Trophoblast cell (in vitro differentiated cells and primary cell): Measurements from ENCODE around the gene EPHA3.

Experiments
- DNase-seq, 2 donors: peaks; one replicate each; pipeline ENCODE4 v3.0.0-alpha.2; 2016
- H2AFZ ChIP-seq: 2 replicates; pipeline ENCODE4 v1.6.1; 2013; ENCODE audit warnings: low read length, moderate library complexity, mild to moderate bottlenecking; ENCODE audit not compliant: insufficient read depth, poor library complexity
- H2AK5ac ChIP-seq: 2 replicates; pipeline ENCODE4 v1.6.1; 2013; ENCODE audit warnings: mild to moderate bottlenecking, low read length
- H2BK120ac ChIP-seq: 2 replicates; pipeline ENCODE4 v1.6.1; 2013; ENCODE audit warnings: low read length, mild to moderate bottlenecking, moderate library complexity; ENCODE audit not compliant: insufficient read depth, poor library complexity
- H2BK12ac ChIP-seq: 2 replicates; pipeline ENCODE4 v1.6.1; 2013; ENCODE audit warnings: mild to moderate bottlenecking, low read length, moderate library complexity
- H2BK5ac ChIP-seq: 2 replicates; pipeline ENCODE4 v1.6.1; 2013; ENCODE audit warnings: low read length, low read depth, moderate library complexity, mild to moderate bottlenecking; ENCODE audit not compliant: poor library complexity
- H3K14ac ChIP-seq: 2 replicates; pipeline ENCODE4 v1.6.1; 2013; ENCODE audit warnings: mild to moderate bottlenecking, low read length
- H3K18ac ChIP-seq: 2 replicates; pipeline ENCODE4 v1.6.1; 2013; ENCODE audit warnings: mild to moderate bottlenecking, low read length
- H3K23ac ChIP-seq: 2 replicates; pipeline ENCODE4 v1.6.1; 2013; ENCODE audit warnings: low read length
- H3K27ac ChIP-seq: 2 replicates; pipeline ENCODE4 v1.5.1; 2013; ENCODE audit warnings: low read depth, mild to moderate bottlenecking, inconsistent platforms, low read length, moderate library complexity
- H3K27me3 ChIP-seq: 2 replicates; pipeline ENCODE4 v1.6.1; 2013; ENCODE audit warnings: inconsistent platforms, mild to moderate bottlenecking, low read length, moderate library complexity; ENCODE audit not compliant: insufficient read depth
- H3K36me3 ChIP-seq, 2 experiments: 1 replicate in 1 of 2; 2 replicates in 1 of 2; pipeline ENCODE4 v1.6.1; 2013; ENCODE audit warnings: low read length in 2 of 2, mild to moderate bottlenecking in 2 of 2, moderate library complexity in 1 of 2; ENCODE audit not compliant: insufficient read depth in 2 of 2, control insufficient read depth in 1 of 2
- H3K4ac ChIP-seq: 2 replicates; pipeline ENCODE4 v1.6.1; 2013; ENCODE audit warnings: low read depth, mild to moderate bottlenecking, low read length, moderate library complexity
- H3K4me1 ChIP-seq, 2 experiments: 1 replicate in 1 of 2; 2 replicates in 1 of 2; pipeline ENCODE4 v1.6.1; 2013; ENCODE audit warnings: low read length in 2 of 2, mild to moderate bottlenecking in 2 of 2, moderate library complexity in 1 of 2; ENCODE audit not compliant: insufficient read depth in 2 of 2, control insufficient read depth in 1 of 2
- H3K4me2 ChIP-seq: 2 replicates; pipeline ENCODE4 v1.6.1; 2013; ENCODE audit warnings: inconsistent platforms, mild to moderate bottlenecking, low read length, moderate library complexity
- H3K4me3 ChIP-seq: 2 replicates; pipeline ENCODE4 v1.5.1; 2013; ENCODE audit warnings: mild to moderate bottlenecking, low read depth, low read length, inconsistent platforms
- H3K79me1 ChIP-seq: one replicate; pipeline ENCODE4 v1.6.1; 2013; ENCODE audit warnings: low read length
- H3K79me2 ChIP-seq: 2 replicates; pipeline ENCODE4 v1.6.1; 2013; ENCODE audit warnings: low read length, mild to moderate bottlenecking; ENCODE audit not compliant: control insufficient read depth, insufficient read depth, poor library complexity
- H3K9ac ChIP-seq: 2 replicates; pipeline ENCODE4 v1.6.1; 2013; ENCODE audit warnings: mild to moderate bottlenecking, low read length
- H3K9me3 ChIP-seq: 2 replicates; pipeline ENCODE4 v1.6.1; 2013; ENCODE audit warnings: low read depth, mild to moderate bottlenecking, control low read depth, inconsistent platforms, low read length; ENCODE audit not compliant: insufficient read depth
- H4K12ac ChIP-seq: 2 replicates; pipeline ENCODE4 v1.6.1; 2013; ENCODE audit warnings: low read depth, mild to moderate bottlenecking, low read length, moderate library complexity
- H4K8ac ChIP-seq: 2 replicates; pipeline ENCODE4 v1.6.1; 2013; ENCODE audit warnings: low read depth, mild to moderate bottlenecking, low read length, moderate library complexity
- H4K91ac ChIP-seq: one replicate; pipeline ENCODE4 v1.6.1; 2013; ENCODE audit warnings: low read depth, mild to moderate bottlenecking, low read length, moderate library complexity
- WGBS: extraction: QIAGEN DNeasy Blood & Tissue Kit; methylation state at CpG from one replicate; pipeline ENCODE4 v1.1.7; 2013; ENCODE audit warnings: missing lambda C conversion rate; ENCODE audit not compliant: insufficient read length, insufficient coverage; ENCODE audit errors: extremely low coverage; 5-methylcytosine and 5-hydroxymethylcytosine counted together

Gene EPHA3

GRCh38 chr3:89139870-89140269 lies 32.4 kb downstream of the EPHA3 start:
- H3K14ac ChIP-seq: no peak overlapping the region
- H2AFZ ChIP-seq: no peak overlapping the region
- H3K9me3 ChIP-seq: no peaks in the 10 kb centered on the region
- no peak overlapping the region for H4K91ac ChIP-seq
- no peak for DNase-seq
- H3K4me3 ChIP-seq: no peak overlapping the region
- H3K36me3 ChIP-seq: no peaks in the 10 kb centered on the region
- no peaks in the 10 kb centered on the region for H3K79me1 ChIP-seq
- no peak overlapping the region for H3K4ac ChIP-seq
- no CpG with 5 or more reads among the region's 3 CpGs for WGBS
- no peaks in the 10 kb centered on the region for H3K4me1 ChIP-seq
- H3K27me3 ChIP-seq: no peaks in the 10 kb centered on the region
- no peak overlapping the region for H2BK5ac ChIP-seq
- H4K8ac ChIP-seq: no peak overlapping the region
- H2BK120ac ChIP-seq: no peak overlapping the region
- no peak overlapping the region for H4K12ac ChIP-seq
- H3K18ac ChIP-seq: no peak overlapping the region
- no peaks in the 10 kb centered on the region for H3K79me2 ChIP-seq
- H3K23ac ChIP-seq: no peak overlapping the region
- no peak overlapping the region for H2BK12ac ChIP-seq
- H2AK5ac ChIP-seq: no peak overlapping the region
- no peak overlapping the region for H3K4me2 ChIP-seq
- H3K27ac ChIP-seq: no peak overlapping the region
- H3K9ac ChIP-seq: no peak overlapping the region

- WGBS: no CpG with 5 or more reads among the region's 2 CpGs
- Histone ChIP-seq H2BK120ac (no peak overlapping the region), H3K23ac (no peak overlapping the region), H4K91ac (no peak overlapping the region), H3K36me3 (no peaks in the 10 kb centered on the region), H2BK12ac (no peak overlapping the region), H4K8ac (no peak overlapping the region), H3K18ac (no peak overlapping the region), H3K79me2 (no peaks in the 10 kb centered on the region), H3K79me1 (no peaks in the 10 kb centered on the region), H3K4me1 (no peaks in the 10 kb centered on the region), H3K14ac (no peak overlapping the region), H3K4me2 (no peak overlapping the region), H2BK5ac (no peak overlapping the region), H3K27ac (no peak overlapping the region), H3K4me3 (no peak overlapping the region), H3K4ac (no peak overlapping the region), H2AK5ac (no peak overlapping the region), H3K27me3 (no peaks in the 10 kb centered on the region), H3K9ac (no peak overlapping the region), H4K12ac (no peak overlapping the region), H3K9me3 (no peaks in the 10 kb centered on the region), H2AFZ (no peak overlapping the region)
- no peak for DNase-seq
Observed at GRCh38 chr3:89144080-89144479, 36.7 kb downstream of the EPHA3 start.

- Histone ChIP-seq H4K91ac (no peak overlapping the region), H3K27ac (no peak overlapping the region), H3K14ac (no peak overlapping the region), H3K9me3 (no peaks in the 10 kb centered on the region), H4K8ac (no peak overlapping the region), H3K4me2 (no peak overlapping the region), H3K4me1 (no peaks in the 10 kb centered on the region), H2AFZ (no peak overlapping the region), H3K9ac (no peak overlapping the region), H3K36me3 (no peaks in the 10 kb centered on the region), H3K23ac (no peak overlapping the region), H3K18ac (no peak overlapping the region), H2AK5ac (no peak overlapping the region), H2BK5ac (no peak overlapping the region), H3K4ac (no peak overlapping the region), H3K4me3 (no peak overlapping the region), H4K12ac (no peak overlapping the region), H3K79me1 (no peaks in the 10 kb centered on the region), H2BK120ac (no peak overlapping the region), H3K79me2 (no peaks in the 10 kb centered on the region), H3K27me3 (no peaks in the 10 kb centered on the region), H2BK12ac (no peak overlapping the region)
- DNase-seq: peak in 1 of 2 donors; percentile 6
Observed at GRCh38 chr3:89145995-89146394, 38.6 kb downstream of the EPHA3 start.

GRCh38 chr3:89154416-89154815 lies 47.0 kb downstream of the EPHA3 start:
- Histone ChIP-seq H2BK12ac (no peak overlapping the region), H3K4me2 (no peak overlapping the region), H4K91ac (no peak overlapping the region), H3K79me1 (no peaks in the 10 kb centered on the region), H3K27me3 (no peaks in the 10 kb centered on the region), H3K79me2 (no peaks in the 10 kb centered on the region), H2AFZ (no peak overlapping the region), H2BK5ac (no peak overlapping the region), H3K4me3 (no peak overlapping the region), H3K9ac (no peak overlapping the region), H3K23ac (no peak overlapping the region), H4K12ac (no peak overlapping the region), H3K18ac (no peak overlapping the region), H3K14ac (no peak overlapping the region), H3K36me3 (no peaks in the 10 kb centered on the region), H3K4ac (no peak overlapping the region), H3K9me3 (no peaks in the 10 kb centered on the region), H4K8ac (no peak overlapping the region), H2BK120ac (no peak overlapping the region), H3K27ac (no peak overlapping the region), H3K4me1 (no peaks in the 10 kb centered on the region), H2AK5ac (no peak overlapping the region)
- DNase-seq: no peak

GRCh38 chr3:89155811-89156210 lies 48.4 kb downstream of the EPHA3 start:
- Histone ChIP-seq H3K18ac (no peak overlapping the region), H4K8ac (no peak overlapping the region), H3K9me3 (no peaks in the 10 kb centered on the region), H4K12ac (no peak overlapping the region), H2BK12ac (no peak overlapping the region), H3K79me1 (no peaks in the 10 kb centered on the region), H2AK5ac (no peak overlapping the region), H2BK5ac (no peak overlapping the region), H2BK120ac (no peak overlapping the region), H3K14ac (no peak overlapping the region), H3K4me2 (no peak overlapping the region), H3K79me2 (no peaks in the 10 kb centered on the region), H3K9ac (no peak overlapping the region), H4K91ac (no peak overlapping the region), H2AFZ (no peak overlapping the region), H3K27me3 (no peaks in the 10 kb centered on the region), H3K4me1 (no peaks in the 10 kb centered on the region), H3K27ac (no peak overlapping the region), H3K4ac (no peak overlapping the region), H3K23ac (no peak overlapping the region), H3K36me3 (no peaks in the 10 kb centered on the region), H3K4me3 (no peak overlapping the region)
- WGBS: no CpG with 5 or more reads among the region's 6 CpGs
- DNase-seq: no peak
